ENCODE results near the gene DPP8.

DNA sequence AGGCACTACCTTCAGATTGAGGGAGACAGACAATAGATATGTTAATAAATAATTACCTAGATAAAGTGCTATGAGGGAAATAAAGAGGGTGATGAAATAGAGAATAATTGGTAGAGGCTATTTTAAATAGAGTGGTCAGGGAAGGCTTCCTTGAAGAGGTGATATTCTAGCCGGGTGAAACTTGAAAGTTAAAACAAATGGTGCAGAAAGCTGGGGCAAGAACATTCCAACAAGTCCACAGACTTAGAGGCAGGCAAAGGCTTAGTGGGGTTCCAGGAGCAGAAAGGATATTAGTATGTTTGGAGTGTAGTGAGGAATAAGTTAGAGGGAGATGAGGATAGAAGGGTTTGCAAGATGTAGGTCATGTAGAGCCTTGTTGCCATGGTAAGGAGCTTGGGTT lies 22.8 kb upstream of the DPP8 start:
- TF ChIP-seq, protein P1, sequence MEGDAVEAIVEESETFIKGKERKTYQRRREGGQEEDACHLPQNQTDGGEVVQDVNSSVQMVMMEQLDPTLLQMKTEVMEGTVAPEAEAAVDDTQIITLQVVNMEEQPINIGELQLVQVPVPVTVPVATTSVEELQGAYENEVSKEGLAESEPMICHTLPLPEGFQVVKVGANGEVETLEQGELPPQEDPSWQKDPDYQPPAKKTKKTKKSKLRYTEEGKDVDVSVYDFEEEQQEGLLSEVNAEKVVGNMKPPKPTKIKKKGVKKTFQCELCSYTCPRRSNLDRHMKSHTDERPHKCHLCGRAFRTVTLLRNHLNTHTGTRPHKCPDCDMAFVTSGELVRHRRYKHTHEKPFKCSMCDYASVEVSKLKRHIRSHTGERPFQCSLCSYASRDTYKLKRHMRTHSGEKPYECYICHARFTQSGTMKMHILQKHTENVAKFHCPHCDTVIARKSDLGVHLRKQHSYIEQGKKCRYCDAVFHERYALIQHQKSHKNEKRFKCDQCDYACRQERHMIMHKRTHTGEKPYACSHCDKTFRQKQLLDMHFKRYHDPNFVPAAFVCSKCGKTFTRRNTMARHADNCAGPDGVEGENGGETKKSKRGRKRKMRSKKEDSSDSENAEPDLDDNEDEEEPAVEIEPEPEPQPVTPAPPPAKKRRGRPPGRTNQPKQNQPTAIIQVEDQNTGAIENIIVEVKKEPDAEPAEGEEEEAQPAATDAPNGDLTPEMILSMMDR (IDR thresholded peaks at IDR 0.05): no peak
- TF ChIP-seq POLR2A (IDR thresholded peaks at IDR 0.05; ENCODE audit: low read depth) (no peak), POLR2AphosphoS5 (IDR thresholded peaks at IDR 0.05) (no peak), EP300 (IDR thresholded peaks at IDR 0.05) (no peak)

Data from esophagus muscularis mucosa (tissue), 4 donors.